Endothelial cell of umbilical vein (primary cell): ENCODE results near the gene BABAM2. TPM values are rescaled to one million over a fixed set of nuclear protein-coding genes. Genes with fewer than 3 reads are reported as not detected.
"Not testable (repeated sequence)": the region's sequence is repeated elsewhere in the genome, so short reads cannot be mapped to it uniquely, and the experiment has no call there.

Experiments
- BruUV-seq: library from RNA; stranded (reverse); fragments of 400-500 nt; replicated peaks from 2 replicates; lab custom pipeline; 2021; lab: Mats Ljungman, UMichigan
- CTCF ChIA-PET: fragments of 300-600, 350-600 bp; sonication (Branson Sonifier 250); formaldehyde crosslinking; loops from one replicate; lab custom pipeline; 2021; ENCODE audit warnings: antibody characterized with exemption, inconsistent platforms; lab: Charles Lee
- POLR2A ChIA-PET: fragments of 300-600, 350-600 bp; sonication (Branson Sonifier 250); formaldehyde crosslinking; loops from one replicate; lab custom pipeline; 2021; ENCODE audit warnings: antibody characterized with exemption, inconsistent platforms; lab: Charles Lee
- DNase-seq: peaks from one replicate; pipeline ENCODE4 v3.0.0-alpha.2; 2011; ENCODE audit warnings: low read depth, low spot score
- FAIRE-seq: peaks from 2 replicates; lab custom pipeline; 2011; peaks lifted over from hg19 to GRCh38; lab: Jason Lieb, UNC
- H2AFZ ChIP-seq: 2 replicates; pipeline ENCODE4 v1.6.0; 2012; ENCODE audit warnings: low read depth, low read length, control low read depth, inconsistent platforms
- H3K27ac ChIP-seq: 2 replicates; pipeline ENCODE4 v1.5.1; 2011; ENCODE audit warnings: low read depth, mild to moderate bottlenecking, control low read depth, low read length, moderate library complexity; ENCODE audit not compliant: insufficient read depth
- H3K27me3 ChIP-seq, 2 experiments: 2 replicates each; pipeline versions ENCODE4 v1.6.0 to v1.6.1; 2011; ENCODE audit warnings: low read length in 2 of 2, mixed read lengths in 1 of 2; ENCODE audit not compliant: control insufficient read depth in 2 of 2, insufficient read depth in 2 of 2
- H3K36me3 ChIP-seq, 2 experiments: 2 replicates in 1 of 2; 3 replicates in 1 of 2; pipeline ENCODE4 v1.5.1; 2011; ENCODE audit warnings: low read length in 2 of 2, mild to moderate bottlenecking in 1 of 2, moderate library complexity in 1 of 2; ENCODE audit not compliant: control insufficient read depth in 2 of 2, insufficient read depth in 2 of 2; ENCODE audit errors: extremely low read depth in 1 of 2
- H3K4me1 ChIP-seq: 3 replicates; pipeline ENCODE4 v1.5.1; 2011; ENCODE audit warnings: mild to moderate bottlenecking, low read length; ENCODE audit not compliant: control insufficient read depth, insufficient read depth; ENCODE audit errors: extremely low read depth
- H3K4me2 ChIP-seq: 2 replicates; pipeline ENCODE4 v1.6.1; 2011; ENCODE audit warnings: low read length, control low read depth, mixed read lengths; ENCODE audit not compliant: insufficient read depth
- H3K4me3 ChIP-seq, 3 experiments: fragments of 200-600 bp in 1 of 3; sonication (generic), shearing (Covaris generic) in 1 of 3; replicated peaks in 1 of 3; 2 replicates each; pipeline ENCODE4 v1.5.1; 2011 to 2016; ENCODE audit warnings: control low read depth in 3 of 3, low read length in 3 of 3, mild to moderate bottlenecking in 2 of 3, inconsistent platforms in 1 of 3, low read depth in 1 of 3, moderate library complexity in 1 of 3; ENCODE audit not compliant: insufficient read depth in 1 of 3
- H3K79me2 ChIP-seq: 2 replicates; pipeline ENCODE4 v1.6.0; 2012; ENCODE audit warnings: low read length, inconsistent platforms; ENCODE audit not compliant: control insufficient read depth, insufficient read depth
- H3K9ac ChIP-seq: replicated peaks from 2 replicates; pipeline ENCODE3; 2011; ENCODE audit warnings: low read length, control low read depth; ENCODE audit not compliant: insufficient read depth; ENCODE audit errors: extremely low read depth
- H3K9me1 ChIP-seq: replicated peaks from 3 replicates; pipeline ENCODE4 v1.6.0; 2011; ENCODE audit warnings: mild to moderate bottlenecking, low read length; ENCODE audit not compliant: control insufficient read depth, insufficient read depth; ENCODE audit errors: extremely low read depth
- H3K9me3 ChIP-seq: replicated peaks from 2 replicates; pipeline ENCODE4 v1.5.1; 2012; ENCODE audit warnings: low read length, inconsistent platforms; ENCODE audit not compliant: control insufficient read depth, insufficient read depth
- H4K20me1 ChIP-seq: replicated peaks from 2 replicates; pipeline ENCODE3; 2011; ENCODE audit warnings: mild to moderate bottlenecking, low read length; ENCODE audit not compliant: control insufficient read depth, insufficient read depth; ENCODE audit errors: extremely low read depth
- CTCF ChIP-seq, 2 donors: IDR thresholded peaks; 1 replicate in 1 of 2; 2 replicates in 1 of 2; pipeline ENCODE4 v1.5.1; 2011; ENCODE audit warnings: low read length in 2 of 2, mild to moderate bottlenecking in 2 of 2, moderate library complexity in 2 of 2, control low read depth in 1 of 2, inconsistent platforms in 1 of 2, low read depth in 1 of 2; ENCODE audit not compliant: insufficient read depth in 1 of 2; ENCODE audit errors: extremely low read depth in 1 of 2
- EZH2 ChIP-seq: IDR thresholded peaks from 2 replicates; pipeline ENCODE4 v1.6.1; 2012; ENCODE audit warnings: borderline replicate concordance, low read depth, mild to moderate bottlenecking, moderate library complexity, low read length, inconsistent platforms; ENCODE audit not compliant: severe bottlenecking
- FOS ChIP-seq: IDR thresholded peaks from 2 replicates; pipeline ENCODE4 v1.6.1; 2011; ENCODE audit warnings: mild to moderate bottlenecking, low read length, moderate library complexity, borderline replicate concordance; ENCODE audit not compliant: insufficient read depth
- GATA2 ChIP-seq: IDR thresholded peaks from 2 replicates; pipeline ENCODE4 v1.7.0; 2011; ENCODE audit warnings: low read depth, mild to moderate bottlenecking, moderate library complexity, mixed read lengths, low read length; ENCODE audit not compliant: insufficient read length, insufficient read depth
- JUN ChIP-seq: IDR thresholded peaks from 2 replicates; pipeline ENCODE4 v1.6.1; 2011; ENCODE audit warnings: borderline replicate concordance, low read depth; ENCODE audit not compliant: insufficient read length, insufficient read depth
- MYC ChIP-seq: IDR thresholded peaks from one replicate; pipeline ENCODE4 v1.6.1; 2011; ENCODE audit warnings: mild to moderate bottlenecking, low read depth, low read length
- POLR2A ChIP-seq: IDR thresholded peaks from 2 replicates; pipeline ENCODE4 v1.6.1; 2012; ENCODE audit warnings: low read depth, mild to moderate bottlenecking, control low read depth, low read length
- POLR2AphosphoS5 ChIP-seq: IDR thresholded peaks from 2 replicates; pipeline ENCODE4 v1.6.1; 2012; ENCODE audit warnings: low read depth, mild to moderate bottlenecking, control low read depth, low read length, moderate library complexity; ENCODE audit not compliant: insufficient read depth
- dilution Hi-C: fragments of 300-500 bp; cut with MboI; formaldehyde crosslinking; loops from one replicate; pipeline ENCODE4 v1.15.0; 2019; ENCODE audit warnings: low sequenced_read_pairs; ENCODE audit not compliant: extremely low pct_ligation_motif_present
- intact Hi-C: fragments of 100-400 bp; cut with micrococcal nuclease; formaldehyde crosslinking; loops from one replicate; pipeline ENCODE4 v1.10.0; 2022
- polyA plus RNA-seq, 4 experiments: library from polyadenylated mRNA; depleted of rRNA in 3 of 4; stranded (reverse) in 3 of 4; unstranded in 1 of 4; fragments of >200 nt; gene quantifications; 2 replicates each; pipeline versions ENCODE4 v1.2.1 to v1.2.3, GENCODE V29; 2011 to 2012; ENCODE audit warnings: missing spikeins in 1 of 4
- total RNA-seq: library from RNA; stranded (reverse); gene quantifications from 2 replicates; pipeline ENCODE4 v1.2.3, GENCODE V29; 2021
- TF ChIP-seq, protein P1 (sequence below): IDR thresholded peaks from 2 replicates; pipeline ENCODE4 v1.6.1; 2011; ENCODE audit not compliant: insufficient read depth, insufficient read length

BABAM2 gene
- total and polyA plus RNA-seq, 2 donors (not counting 3 experiments of a cell fraction or from before 2014, with no cell fraction given): 19.9 to 27.6 TPM

- no peaks in the 10 kb centered on the region for H3K27me3 ChIP-seq
- POLR2A ChIA-PET: no interaction called here
- dilution Hi-C loops: no loop called here
Measured at GRCh38 chr2:28253543-28253942, 363.0 kb downstream of the BABAM2 start.

GRCh38 chr2:28255231-28255630 lies 364.7 kb downstream of the BABAM2 start:
- DNase-seq, CTCF ChIA-PET, intact Hi-C loops, H4K20me1 ChIP-seq, H2AFZ ChIP-seq, POLR2A ChIA-PET, H3K4me2 ChIP-seq, H3K9ac ChIP-seq, H3K36me3 ChIP-seq, H3K27ac ChIP-seq, H3K27me3 ChIP-seq, H3K4me1 ChIP-seq, dilution Hi-C loops, H3K9me3 ChIP-seq, BruUV-seq, H3K9me1 ChIP-seq, H3K4me3 ChIP-seq, H3K79me2 ChIP-seq, FAIRE-seq: not testable (repeated sequence)

More at GRCh38 chr2:28253543-28253942, 363.0 kb downstream of the BABAM2 start:
- Histone ChIP-seq H2AFZ (no peak overlapping the region), H3K4me2 (no peak overlapping the region), H3K9ac (no peak overlapping the region), H4K20me1 (no peaks in the 10 kb centered on the region), H3K4me1 (no peaks in the 10 kb centered on the region), H3K9me3 (no peaks in the 10 kb centered on the region), H3K27ac (no peak overlapping the region), H3K36me3 (no peaks in the 10 kb centered on the region), H3K9me1 (no peaks in the 10 kb centered on the region), H3K4me3 (no peak overlapping the region), H3K79me2 (no peaks in the 10 kb centered on the region)
- no TSS peak for BruUV-seq
- intact Hi-C loops: no loop called here
- CTCF ChIA-PET: interaction anchor here (0.6 kb wide), 1 partner anchor 19 kb away, joined by 3 read pairs; no protein-coding TSS in a partner anchor
- no peak for DNase-seq
- TF ChIP-seq, protein P1, sequence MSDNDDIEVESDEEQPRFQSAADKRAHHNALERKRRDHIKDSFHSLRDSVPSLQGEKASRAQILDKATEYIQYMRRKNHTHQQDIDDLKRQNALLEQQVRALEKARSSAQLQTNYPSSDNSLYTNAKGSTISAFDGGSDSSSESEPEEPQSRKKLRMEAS: no peak
- TF ChIP-seq GATA2 (no peak), MYC (no peak), CTCF (IDR thresholded peaks at IDR 0.05; ENCODE audit: extremely low read depth in 1 of 2, insufficient read depth in 1 of 2, low read depth in 1 of 2, low read length in 2 of 2) (no peak), JUN (no peak), FOS (no peak), POLR2AphosphoS5 (no peak), EZH2 (no peak), POLR2A (no peak)
- no peak for FAIRE-seq
